ENCODE results near the gene CNN3. TPM values are rescaled to one million over a fixed set of nuclear protein-coding genes. Genes with fewer than 3 reads are reported as not detected.
A peak's percentile ranks its signal among the peaks of the same experiment; 100 is the strongest.

The CNN3 gene
- total RNA-seq, 2 experiments from 2014 or later: 1.1 to 1.4 TPM

DNA sequence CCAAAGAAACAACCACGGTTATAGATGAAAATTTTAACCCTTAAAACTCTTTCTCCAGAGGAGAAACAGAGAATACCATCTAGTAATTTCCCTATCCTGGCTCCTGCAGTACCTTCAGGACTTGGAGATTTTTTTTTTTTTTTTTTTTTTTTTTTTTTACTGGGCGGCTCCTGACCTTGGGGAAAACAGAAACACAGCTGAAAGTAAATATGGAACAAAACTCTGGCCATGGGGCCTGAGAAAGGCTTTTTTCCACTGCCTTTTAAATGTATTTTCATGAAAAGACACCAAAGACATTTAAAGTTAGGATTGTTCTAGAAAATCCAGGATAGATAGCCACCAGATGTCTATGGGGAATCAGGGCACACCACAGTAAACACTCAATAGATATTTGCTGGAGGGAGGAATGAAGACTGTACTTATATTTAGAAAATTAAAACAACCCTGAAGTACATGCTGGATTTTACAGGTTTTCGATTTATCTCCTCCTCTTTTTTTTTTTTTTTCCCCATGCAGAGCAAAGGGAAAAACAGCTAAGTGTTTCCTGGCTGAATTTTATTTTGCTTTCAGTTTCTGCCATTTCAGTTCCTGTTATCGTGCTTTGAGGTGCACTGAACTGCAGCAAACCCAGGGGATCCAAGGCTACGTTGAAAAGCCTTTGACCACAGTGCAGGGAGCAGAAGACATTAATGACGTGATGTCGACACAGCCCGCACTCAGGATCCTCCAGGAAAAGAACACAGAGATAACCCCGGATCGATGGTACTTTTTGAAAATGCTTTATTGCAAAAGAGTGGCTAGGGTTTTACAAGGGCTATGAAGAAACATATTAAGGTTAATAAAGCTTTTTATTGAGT, 35.7 kb upstream of the CNN3 start:
- CTCF ChIA-PET: no interaction called here
- ATAC-seq (ENCODE audit: poor library complexity) (peak; percentile 52), DNase-seq (peak in 10 of 14 experiments; percentile 2 to 58 (median 27))
- TF ChIP-seq CTCF (IDR thresholded peaks at IDR 0.05): no peak
- Mint-ChIP-seq H3K4me1 (ENCODE audit: low read depth) (peaks cover 18% of the 10 kb centered on the region), H3K4me3 (peak overlapping the region; percentile 94), H3K27me3 (no peaks in the 10 kb centered on the region), H3K36me3 (ENCODE audit: low read depth) (peaks cover 3% of the 10 kb centered on the region), H3K9me3 (no peaks in the 10 kb centered on the region), H3K27ac (peak overlapping the region; percentile 83)
- H3K27me3 ChIP-seq (ENCODE audit: control insufficient read depth in 1 of 2, insufficient read depth in 2 of 2, low read length in 2 of 2): no peaks in the 10 kb centered on the region
- no peaks in the 10 kb centered on the region for H3K9me3 ChIP-seq (ENCODE audit: control insufficient read depth in 1 of 2, insufficient read depth in 1 of 2, low read length in 2 of 2)
- POLR2A ChIA-PET: interaction anchor here (0.7 to 1.0 kb wide), 3 partner anchors 36 to 546 kb away, joined by 3 to 5 read pairs (median 4); partner anchors contain the start of gene CNN3
- peaks cover 6% of the 10 kb centered on the region for H3K4me1 ChIP-seq (ENCODE audit: insufficient read depth, low read length)
- intact Hi-C loops (cut with DNase I, micrococcal nuclease): no loop called here
- peak overlapping the region; percentile 30 to 41 for H3K27ac ChIP-seq (ENCODE audit: low read depth in 1 of 2, low read length in 2 of 2)
- H3K36me3 ChIP-seq (ENCODE audit: insufficient read depth, low read length): no peaks in the 10 kb centered on the region
- H3K4me3 ChIP-seq (ENCODE audit: low read length): peak overlapping the region; percentile 61

DNA sequence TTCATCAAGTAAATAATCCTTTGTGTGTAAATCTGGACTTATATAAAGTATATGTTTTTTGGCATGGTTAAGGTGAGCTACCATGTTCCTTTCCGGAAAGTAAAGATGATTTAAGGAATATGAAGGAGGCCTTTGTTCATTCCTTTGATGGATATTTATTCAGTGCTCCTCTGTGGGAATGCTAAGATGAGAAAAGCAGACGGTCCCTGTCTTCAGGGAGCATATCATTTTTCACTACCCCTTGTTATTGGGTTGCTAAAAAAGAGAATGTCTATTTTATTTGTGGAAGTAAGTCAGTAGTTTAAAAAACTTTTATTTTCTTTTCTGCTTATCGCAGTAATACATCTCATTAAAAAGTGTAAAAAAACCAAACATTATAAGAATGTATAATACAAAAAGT, 35.1 kb upstream of the CNN3 start:
- H3K27me3 Mint-ChIP-seq: no peaks in the 10 kb centered on the region
- intact Hi-C loops (cut with DNase I, micrococcal nuclease): no loop called here
- Histone ChIP-seq H3K27me3 (ENCODE audit: control insufficient read depth in 1 of 2, insufficient read depth in 2 of 2, low read length in 2 of 2) (no peaks in the 10 kb centered on the region), H3K9me3 (ENCODE audit: control insufficient read depth in 1 of 2, insufficient read depth in 1 of 2, low read length in 2 of 2) (no peaks in the 10 kb centered on the region), H3K4me3 (ENCODE audit: low read length) (no peak overlapping the region), H3K4me1 (ENCODE audit: insufficient read depth, low read length) (peaks cover 6% of the 10 kb centered on the region), H3K36me3 (ENCODE audit: insufficient read depth, low read length) (no peaks in the 10 kb centered on the region), H3K27ac (ENCODE audit: low read depth in 1 of 2, low read length in 2 of 2) (no peak overlapping the region)
- peaks cover 3% of the 10 kb centered on the region for H3K36me3 Mint-ChIP-seq (ENCODE audit: low read depth)
- ChIA-PET CTCF (no interaction called here), POLR2A (no interaction called here)
- H3K27ac Mint-ChIP-seq: peak overlapping the region; percentile 83
- no peak for TF ChIP-seq CTCF (IDR thresholded peaks at IDR 0.05)
- H3K4me3 Mint-ChIP-seq: peak overlapping the region; percentile 94
- no peak for ATAC-seq (ENCODE audit: poor library complexity)
- no peak for DNase-seq
- peaks cover 18% of the 10 kb centered on the region for H3K4me1 Mint-ChIP-seq (ENCODE audit: low read depth)
- H3K9me3 Mint-ChIP-seq: no peaks in the 10 kb centered on the region

GRCh38 chr1:94961582-94961981, 34.7 kb upstream of the CNN3 start:
- no peaks in the 10 kb centered on the region for H3K9me3 Mint-ChIP-seq
- Histone ChIP-seq H3K4me3 (ENCODE audit: low read length) (no peak overlapping the region), H3K27ac (ENCODE audit: low read depth in 1 of 2, low read length in 2 of 2) (no peak overlapping the region), H3K4me1 (ENCODE audit: insufficient read depth, low read length) (peaks cover 6% of the 10 kb centered on the region), H3K36me3 (ENCODE audit: insufficient read depth, low read length) (no peaks in the 10 kb centered on the region), H3K27me3 (ENCODE audit: control insufficient read depth in 1 of 2, insufficient read depth in 2 of 2, low read length in 2 of 2) (no peaks in the 10 kb centered on the region), H3K9me3 (ENCODE audit: control insufficient read depth in 1 of 2, insufficient read depth in 1 of 2, low read length in 2 of 2) (no peaks in the 10 kb centered on the region)
- peak overlapping the region; percentile 83 for H3K27ac Mint-ChIP-seq
- DNase-seq: no peak
- no peaks in the 10 kb centered on the region for H3K27me3 Mint-ChIP-seq
- peaks cover 18% of the 10 kb centered on the region for H3K4me1 Mint-ChIP-seq (ENCODE audit: low read depth)
- no peak for TF ChIP-seq CTCF (IDR thresholded peaks at IDR 0.05)
- ATAC-seq (ENCODE audit: poor library complexity): no peak
- H3K36me3 Mint-ChIP-seq (ENCODE audit: low read depth): peaks cover 3% of the 10 kb centered on the region
- peak overlapping the region; percentile 94 for H3K4me3 Mint-ChIP-seq
- CTCF ChIA-PET: no interaction called here
- intact Hi-C loops (cut with DNase I, micrococcal nuclease): no loop called here
- POLR2A ChIA-PET: no interaction called here
